Measurements from ENCODE around the gene FAM72D.
A peak's percentile ranks its signal among the peaks of the same experiment; 100 is the strongest.
"Not testable (repeated sequence)": the region's sequence is repeated elsewhere in the genome, so short reads cannot be mapped to it uniquely, and the experiment has no call there.

Gene FAM72D

DNA sequence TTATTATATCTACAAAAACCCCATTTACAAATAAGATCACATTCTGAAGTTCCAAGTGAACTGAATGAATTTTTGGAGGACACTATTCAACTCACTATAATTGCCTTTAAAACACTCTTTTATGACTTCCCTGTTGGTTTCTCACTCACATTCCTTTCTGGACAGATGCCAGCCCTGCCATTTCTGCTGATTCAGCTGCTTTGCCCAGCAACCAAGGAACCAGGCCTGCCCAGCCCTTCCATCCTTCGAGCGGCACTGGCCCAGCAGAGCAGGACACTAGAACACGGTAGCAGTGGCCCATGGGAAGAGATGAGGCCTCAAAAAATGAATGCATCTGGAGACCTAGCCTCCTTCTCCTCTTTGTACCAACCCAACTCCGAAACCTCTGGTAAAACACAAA, 50.5 kb downstream of the FAM72D start:
- not testable (repeated sequence) for DNase-seq (ENCODE audit: low read depth in 3 of 3)

DNA sequence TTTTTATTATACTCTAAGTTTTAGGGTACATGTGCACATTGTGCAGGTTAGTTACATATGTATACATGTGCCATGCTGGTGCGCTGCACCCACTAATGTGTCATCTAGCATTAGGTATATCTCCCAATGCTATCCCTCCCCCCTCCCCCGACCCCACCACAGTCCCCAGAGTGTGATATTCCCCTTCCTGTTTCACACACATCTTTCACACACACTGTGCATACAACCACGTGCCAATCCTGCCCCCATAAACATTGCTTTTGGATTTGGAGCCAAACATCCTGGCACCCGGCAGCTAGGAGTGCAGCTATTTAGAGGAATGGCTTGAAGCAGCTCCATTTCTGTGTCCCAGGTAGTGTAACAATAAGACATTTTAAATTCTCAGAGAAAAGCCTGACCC, 51.4 kb downstream of the FAM72D start:
- DNase-seq (ENCODE audit: low read depth in 3 of 3): not testable (repeated sequence)

DNA sequence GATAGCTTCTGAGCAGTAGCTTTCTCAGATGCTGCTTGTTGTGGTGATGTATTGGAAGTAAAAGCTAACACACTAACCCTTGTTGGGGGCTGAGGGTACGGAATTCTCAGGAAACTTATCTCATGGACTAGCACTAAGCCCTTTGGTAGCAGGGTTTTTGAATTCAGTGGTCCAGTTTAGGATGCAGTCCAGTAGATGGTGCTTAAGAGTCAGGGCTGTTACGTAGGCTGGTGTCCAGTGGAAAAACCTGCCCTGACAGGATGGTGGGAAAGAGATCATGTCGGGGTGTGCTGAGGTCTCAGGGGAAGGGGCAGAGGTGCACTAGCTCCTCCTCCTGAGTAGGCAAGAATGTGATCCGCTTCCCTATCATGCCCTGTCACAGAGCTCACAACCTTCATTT, 59.6 kb downstream of the FAM72D start:
- DNase-seq (ENCODE audit: low read depth in 3 of 3): not testable (repeated sequence)

DNA sequence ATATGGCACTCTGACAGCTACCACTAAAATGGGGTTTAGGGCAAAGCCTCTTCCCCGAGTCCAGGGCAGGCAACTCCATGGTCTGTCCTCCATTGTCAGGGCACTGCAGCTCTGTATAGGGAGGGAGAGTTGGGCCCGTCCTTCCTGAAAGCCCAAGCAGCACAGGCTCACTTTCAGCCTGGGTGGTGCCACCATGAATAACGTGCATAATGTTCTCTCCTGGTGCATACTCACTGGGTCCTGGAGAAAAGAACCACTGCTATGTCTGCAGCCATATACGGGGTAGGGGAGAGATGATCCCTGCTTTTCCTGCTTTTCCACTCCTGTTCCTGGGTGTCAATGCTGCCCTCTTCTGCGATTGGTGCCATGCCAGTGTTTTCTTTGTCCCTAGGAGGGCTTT, 60.1 kb downstream of the FAM72D start:
- DNase-seq (ENCODE audit: low read depth in 3 of 3): not testable (repeated sequence)

DNA sequence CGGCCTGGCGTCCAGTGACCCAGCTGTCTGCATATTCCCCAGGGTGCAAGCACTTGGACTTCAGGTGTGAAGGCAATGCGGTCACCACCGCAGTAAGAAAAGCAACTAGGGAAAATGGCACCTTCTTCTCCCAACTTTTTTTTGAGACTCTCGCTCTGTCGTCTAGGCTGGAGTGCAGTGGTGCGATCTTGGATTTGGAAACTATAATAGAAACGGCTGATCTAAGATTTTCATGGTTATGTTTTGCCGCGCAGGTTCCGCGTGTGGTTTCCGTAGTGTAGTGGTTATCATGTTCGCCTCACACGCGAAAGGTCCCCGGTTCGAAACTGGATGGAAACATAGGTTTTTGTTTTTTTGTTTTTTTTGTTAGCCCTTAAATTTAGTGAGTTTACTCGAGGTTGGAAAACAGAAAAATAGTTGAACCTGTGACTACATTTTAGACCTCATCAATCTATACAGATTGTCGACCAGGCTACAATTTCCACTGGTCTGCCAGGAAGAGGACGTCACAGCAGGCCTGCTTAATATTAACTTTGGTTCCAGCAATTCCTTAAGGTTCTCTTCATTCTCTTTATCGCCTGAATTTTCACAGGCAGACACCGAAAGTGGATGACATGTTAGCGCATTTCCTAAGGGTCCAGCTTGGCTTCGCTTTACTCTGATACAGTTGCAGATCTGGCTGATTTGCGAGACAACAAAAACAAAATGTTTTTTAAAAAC, 61.3 kb downstream of the FAM72D start:
- DNase-seq (ENCODE audit: low read depth in 3 of 3): peak in 1 of 3 experiments; percentile 8

DNA sequence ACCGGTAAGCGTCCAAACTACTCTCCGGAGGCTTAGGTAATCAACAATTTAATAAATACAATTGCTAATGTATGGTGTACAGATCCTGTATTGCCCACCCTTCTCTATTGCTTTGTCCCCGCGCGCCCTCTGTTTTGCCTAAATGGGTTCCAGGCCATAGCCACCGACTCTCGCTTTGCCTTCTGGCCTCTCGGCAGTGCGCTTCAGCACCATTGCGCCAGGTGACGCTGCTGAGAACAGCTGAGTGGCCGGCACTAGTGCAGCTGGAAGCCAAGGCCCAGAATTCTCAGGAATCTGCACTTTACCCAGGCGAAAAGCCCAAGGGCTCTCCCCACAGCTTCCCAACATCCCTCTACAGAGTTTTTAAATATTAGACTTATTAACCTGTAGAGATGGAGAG, 61.9 kb downstream of the FAM72D start:
- DNase-seq (ENCODE audit: low read depth in 3 of 3): not testable (repeated sequence)

DNA sequence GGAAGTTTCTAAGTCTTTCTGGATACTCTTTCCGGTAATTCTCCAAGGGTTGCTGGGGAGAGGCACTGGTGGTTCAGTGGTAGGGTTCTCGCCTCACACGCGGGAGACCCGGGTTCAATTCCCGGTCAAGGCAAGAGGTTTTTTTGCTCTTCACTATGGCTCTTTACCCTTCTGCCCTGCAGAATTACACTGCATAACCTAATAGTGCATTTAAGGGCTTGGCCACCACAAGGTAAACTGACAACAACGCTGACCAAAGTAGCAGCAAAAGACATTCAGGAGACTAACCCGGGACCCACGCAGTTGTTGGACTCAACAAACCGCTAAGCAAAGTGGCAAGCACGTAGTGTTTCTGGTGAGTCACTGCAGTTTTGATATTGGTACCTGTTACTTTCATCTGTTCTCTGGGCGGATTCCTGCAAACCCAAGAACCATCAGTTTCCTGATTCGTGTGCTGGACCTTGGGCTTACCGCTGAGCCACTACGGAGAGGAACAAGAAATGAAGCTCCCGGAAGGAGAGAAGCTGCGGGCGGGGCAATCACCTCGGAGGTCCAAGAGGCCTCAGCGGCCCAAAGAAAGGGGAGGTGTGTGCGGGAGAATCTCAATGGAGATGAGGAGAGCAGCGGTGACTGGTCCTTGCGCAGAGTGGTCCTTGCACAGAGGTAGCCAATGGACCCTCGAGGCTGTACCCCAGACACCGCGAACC, 65.4 kb downstream of the FAM72D start:
- DNase-seq (ENCODE audit: low read depth in 3 of 3): not testable (repeated sequence)
